HEK293 (cell line): ENCODE data around the gene AKAP17A.

Source experiments
- CTCF ChIP-seq: fragments of 450-650 bp; formaldehyde crosslinking; IDR thresholded peaks from 2 replicates; pipeline ENCODE4 v1.5.1; 2016; ENCODE audit warnings: missing biosample characterization, missing genetic modification characterization
- KLF16 ChIP-seq: fragments of 450-650 bp; formaldehyde crosslinking; IDR thresholded peaks from 2 replicates; pipeline ENCODE4 v1.5.1; 2017; ENCODE audit warnings: missing biosample characterization, missing genetic modification characterization
- KLF7 ChIP-seq: fragments of 450-650 bp; formaldehyde crosslinking; IDR thresholded peaks from 2 replicates; pipeline ENCODE4 v1.5.1; 2016; ENCODE audit warnings: missing biosample characterization, missing genetic modification characterization, borderline replicate concordance
- ZNF148 ChIP-seq: fragments of 450-650 bp; formaldehyde crosslinking; IDR thresholded peaks from 2 replicates; pipeline ENCODE4 v1.5.0; 2017; ENCODE audit warnings: missing biosample characterization, missing genetic modification characterization, borderline replicate concordance
- ZNF518A ChIP-seq: fragments of 450-650 bp; formaldehyde crosslinking; conservative IDR thresholded peaks from 2 replicates; pipeline ENCODE4 v1.5.1; 2016; ENCODE audit warnings: low read depth, missing biosample characterization, missing genetic modification characterization
- ZNF843 ChIP-seq: fragments of 450-650 bp; formaldehyde crosslinking; IDR thresholded peaks from 2 replicates; pipeline ENCODE4 v1.5.1; 2016; ENCODE audit warnings: missing biosample characterization, missing genetic modification characterization
- ZSCAN23 ChIP-seq: fragments of 450-650 bp; formaldehyde crosslinking; IDR thresholded peaks from 2 replicates; pipeline ENCODE4 v1.5.1; 2016; ENCODE audit warnings: missing biosample characterization, missing genetic modification characterization

GRCh38 chrX:1584237-1585011 lies 7.0 kb upstream of the AKAP17A start:
- TF ChIP-seq ZNF148, result no peak
- TF ChIP-seq KLF16 (tag by site-specific recombination), result no peak
- no peak for TF ChIP-seq ZNF518A (tag by site-specific recombination)
- no peak for TF ChIP-seq CTCF (tag by site-specific recombination)
- no peak for TF ChIP-seq ZSCAN23 (tag by site-specific recombination)
- no peak for TF ChIP-seq KLF7 (tag by site-specific recombination)
- no peak for TF ChIP-seq ZNF843 (tag by site-specific recombination)
